BLaER1 (cell line): ENCODE results near the gene ECPAS.
"Not testable (repeated sequence)": the region's sequence is repeated elsewhere in the genome, so short reads cannot be mapped to it uniquely, and the experiment has no call there.

Source experiments
- H3K27ac ChIP-seq: shearing (Covaris generic); formaldehyde crosslinking; 2 replicates; pipeline ENCODE4 v1.8.1; 2022
- H3K27me3 ChIP-seq: shearing (Covaris generic); formaldehyde crosslinking; 2 replicates; pipeline ENCODE4 v1.8.1; 2022
- H3K36me3 ChIP-seq: shearing (Covaris generic); formaldehyde crosslinking; 2 replicates; pipeline ENCODE4 v1.8.1; 2022
- H3K4me1 ChIP-seq: shearing (Covaris generic); formaldehyde crosslinking; 2 replicates; pipeline ENCODE4 v1.8.1; 2022
- H3K4me2 ChIP-seq: shearing (Covaris generic); formaldehyde crosslinking; 2 replicates; pipeline ENCODE4 v1.8.1; 2022
- H3K4me3 ChIP-seq: shearing (Covaris generic); formaldehyde crosslinking; 2 replicates; pipeline ENCODE4 v1.8.1; 2022
- H3K9ac ChIP-seq: shearing (Covaris generic); formaldehyde crosslinking; 2 replicates; pipeline ENCODE4 v1.8.1; 2022
- H3K9me3 ChIP-seq: shearing (Covaris generic); formaldehyde crosslinking; 2 replicates; pipeline ENCODE4 v1.8.1; 2022
- H4K20me1 ChIP-seq: shearing (Covaris generic); formaldehyde crosslinking; 2 replicates; pipeline ENCODE4 v1.8.1; 2022
- Cebpa-rat ChIP-seq: shearing (Covaris generic); IDR thresholded peaks from 2 replicates; pipeline ENCODE4 v1.8.1; 2022

The ECPAS gene

DNA sequence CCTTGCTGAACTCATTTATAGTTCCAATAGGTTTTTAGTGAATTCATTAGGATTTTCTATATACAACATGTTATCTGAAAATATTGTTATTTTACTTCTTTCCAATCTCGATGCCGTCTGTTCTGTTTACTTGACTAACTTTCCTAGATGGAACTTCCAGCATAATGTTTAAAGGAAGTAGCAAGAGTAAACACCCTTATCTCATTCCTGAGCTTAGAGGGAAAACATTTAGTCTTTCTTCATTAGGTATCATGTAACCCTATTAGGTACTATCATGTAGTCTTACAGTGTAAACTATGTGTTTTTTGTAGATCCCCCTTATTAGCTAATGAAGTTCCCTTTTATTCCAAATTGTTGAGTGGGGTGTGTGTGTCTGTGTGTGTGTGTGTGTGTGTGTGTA, 131.6 kb downstream of the ECPAS start:
- Histone ChIP-seq H3K4me2 (no peak overlapping the region), H3K4me1 (no peaks in the 10 kb centered on the region), H3K36me3 (no peaks in the 10 kb centered on the region), H3K9ac (no peak overlapping the region), H3K27me3 (no peaks in the 10 kb centered on the region), H3K27ac (no peak overlapping the region), H4K20me1 (no peaks in the 10 kb centered on the region), H3K9me3 (no peaks in the 10 kb centered on the region), H3K4me3 (no peak overlapping the region)
- no peak for TF ChIP-seq Cebpa-rat

DNA sequence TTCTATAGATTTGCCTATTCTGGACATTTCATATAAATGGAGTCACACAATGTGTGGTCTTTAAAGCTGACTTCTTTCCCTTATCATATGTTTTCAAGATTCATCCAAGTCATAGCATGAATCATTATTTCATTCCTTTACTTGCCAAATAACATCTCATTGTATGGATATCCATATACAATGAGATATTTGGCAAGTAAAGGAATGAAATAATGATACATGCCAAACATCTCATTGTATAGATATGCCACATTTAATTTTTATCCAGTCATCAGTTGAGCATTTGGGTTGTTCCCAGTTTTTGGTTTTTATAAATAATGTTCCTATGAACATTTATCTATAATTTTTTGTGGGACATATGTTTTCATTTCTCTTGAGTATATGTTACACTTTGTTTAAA, 133.6 kb downstream of the ECPAS start:
- Histone ChIP-seq H4K20me1 (no peaks in the 10 kb centered on the region), H3K9me3 (no peaks in the 10 kb centered on the region), H3K4me2 (no peak overlapping the region), H3K27me3 (no peaks in the 10 kb centered on the region), H3K36me3 (no peaks in the 10 kb centered on the region), H3K9ac (no peak overlapping the region), H3K4me3 (no peak overlapping the region), H3K27ac (no peak overlapping the region), H3K4me1 (no peaks in the 10 kb centered on the region)
- TF ChIP-seq Cebpa-rat, result no peak

- Histone ChIP-seq H3K4me2 (no peak overlapping the region), H3K27me3 (no peaks in the 10 kb centered on the region), H3K36me3 (no peaks in the 10 kb centered on the region), H3K9ac (no peak overlapping the region), H3K4me3 (no peak overlapping the region), H3K9me3 (no peaks in the 10 kb centered on the region), H4K20me1 (no peaks in the 10 kb centered on the region), H3K27ac (no peak overlapping the region), H3K4me1 (no peaks in the 10 kb centered on the region)
- no peak for TF ChIP-seq Cebpa-rat
Measured at GRCh38 chr9:111349766-111350165, 134.4 kb downstream of the ECPAS start.

DNA sequence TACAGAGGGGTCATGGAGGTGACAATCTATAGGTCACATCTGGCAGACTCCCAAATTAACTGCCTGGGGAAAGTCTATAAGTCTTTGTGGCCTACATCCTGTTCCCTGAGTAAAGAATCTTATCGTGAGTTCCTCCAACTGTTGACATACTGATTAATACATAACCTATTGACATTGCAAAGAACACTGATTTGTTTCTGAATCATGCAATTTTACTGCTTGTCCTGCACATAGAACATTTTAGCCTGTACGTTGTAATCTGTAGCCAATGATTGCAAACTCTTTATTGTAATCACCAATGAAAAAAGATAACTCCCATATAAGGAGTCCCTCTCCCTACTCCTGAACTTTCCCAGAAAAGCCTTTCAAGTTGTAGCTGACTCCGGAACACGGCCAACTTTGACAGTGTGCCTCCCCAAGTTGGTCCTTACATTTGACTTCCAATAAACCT, 135.3 kb downstream of the ECPAS start:
- H3K4me3 ChIP-seq, result no peak overlapping the region
- H3K27ac ChIP-seq, result no peak overlapping the region
- H3K27me3 ChIP-seq, result no peaks in the 10 kb centered on the region
- H3K4me2 ChIP-seq, result no peak overlapping the region
- H3K9me3 ChIP-seq, result no peaks in the 10 kb centered on the region
- TF ChIP-seq Cebpa-rat, result no peak
- H3K36me3 ChIP-seq, result no peaks in the 10 kb centered on the region
- no peaks in the 10 kb centered on the region for H4K20me1 ChIP-seq
- H3K9ac ChIP-seq, result no peak overlapping the region
- no peaks in the 10 kb centered on the region for H3K4me1 ChIP-seq

GRCh38 chr9:111334318-111334863, 149.8 kb downstream of the ECPAS start:
- H3K27me3 ChIP-seq, H3K9ac ChIP-seq, H3K4me1 ChIP-seq, H4K20me1 ChIP-seq, H3K4me3 ChIP-seq, H3K9me3 ChIP-seq, H3K27ac ChIP-seq, H3K36me3 ChIP-seq: not testable (repeated sequence)
- 0 out of 2 replicates have a peak overlapping the region, but pooled peaks have one; percentile 19 for H3K4me2 ChIP-seq

GRCh38 chr9:111330124-111330523, 154.1 kb downstream of the ECPAS start, which contains the start of gene OR2K2:
OR2K2 (minus strand) TSS chr9:111330224; CDS start chr9:111328433, 1,791 bp downstream.
- no peak for TF ChIP-seq Cebpa-rat
- H3K4me3 ChIP-seq, result no peak within 1 kb of the TSS
- no peak within 1 kb of the TSS for H3K9ac ChIP-seq
- no peak within 1 kb of the TSS for H3K27ac ChIP-seq
- no peak within 1 kb of the TSS for H3K4me2 ChIP-seq
- H4K20me1 ChIP-seq, result no peaks in the 10 kb centered on the region
- no peaks in the 10 kb centered on the region for H3K27me3 ChIP-seq
- H3K4me1 ChIP-seq, result 0 out of 2 replicates have a peak, but pooled peaks cover 6% of the 10 kb centered on the region
- no peaks in the 10 kb centered on the region for H3K36me3 ChIP-seq
- no peaks in the 10 kb centered on the region for H3K9me3 ChIP-seq

GRCh38 chr9:111320631-111321030, 163.6 kb downstream of the ECPAS start:
- no peaks in the 10 kb centered on the region for H3K4me1 ChIP-seq
- H3K27ac ChIP-seq, result no peak overlapping the region
- no peaks in the 10 kb centered on the region for H3K27me3 ChIP-seq
- peaks cover 4% of the 10 kb centered on the region; the same call in 1 of the 2 replicates for H3K9me3 ChIP-seq
- no peak overlapping the region for H3K9ac ChIP-seq
- no peaks in the 10 kb centered on the region for H4K20me1 ChIP-seq
- no peaks in the 10 kb centered on the region for H3K36me3 ChIP-seq
- H3K4me2 ChIP-seq, result no peak overlapping the region
- H3K4me3 ChIP-seq, result no peak overlapping the region
- no peak for TF ChIP-seq Cebpa-rat

GRCh38 chr9:111316796-111317195, 167.4 kb downstream of the ECPAS start:
- H3K27me3 ChIP-seq, result no peaks in the 10 kb centered on the region
- peaks cover 4% of the 10 kb centered on the region; the same call in 1 of the 2 replicates for H3K9me3 ChIP-seq
- H3K4me2 ChIP-seq, result no peak overlapping the region
- no peaks in the 10 kb centered on the region for H4K20me1 ChIP-seq
- no peaks in the 10 kb centered on the region for H3K4me1 ChIP-seq
- H3K9ac ChIP-seq, result no peak overlapping the region
- H3K36me3 ChIP-seq, result no peaks in the 10 kb centered on the region
- no peak overlapping the region for H3K4me3 ChIP-seq
- no peak overlapping the region for H3K27ac ChIP-seq
- TF ChIP-seq Cebpa-rat, result no peak
